ENCODE data around the gene MMP20. TPM values are rescaled to one million over a fixed set of nuclear protein-coding genes. Genes with fewer than 3 reads are reported as not detected.
A peak's percentile ranks its signal among the peaks of the same experiment; 100 is the strongest.

MMP20 gene
- total RNA-seq, 1 experiment from 2014 or later, result 0.30 TPM

- H4K20me1 ChIP-seq (ENCODE audit: insufficient read depth), result no peaks in the 10 kb centered on the region
- no peaks in the 10 kb centered on the region for H3K9me2 ChIP-seq (ENCODE audit: insufficient read depth)
- CTCF ChIA-PET, result interaction anchor here (0.7 kb wide), 1 partner anchor 11 kb away, joined by 6 read pairs; no protein-coding TSS in a partner anchor
- no peaks in the 10 kb centered on the region for H3K27me3 ChIP-seq (ENCODE audit: insufficient read depth, low read length)
- BruUV-seq (replicated peaks), result no TSS peak
- RAD21 ChIA-PET (ENCODE audit: low non-redundant PET in 1 of 2, low total read pairs in 2 of 2, uncharacterized antibody in 2 of 2, unreplicated experiment in 2 of 2), result interaction anchor here in 1 of 2 experiments (0.5 kb wide), 1 partner anchor 19 kb away, joined by 5 read pairs; no protein-coding TSS in a partner anchor
- peaks cover 0 to 13% of the 10 kb centered on the region in 2 experiments; a peak in 1 of 4 replicates for H3K36me3 ChIP-seq (ENCODE audit: control insufficient read depth in 1 of 2, insufficient read depth in 2 of 2, low read length in 2 of 2)
- intact Hi-C loops (cut with micrococcal nuclease), result no loop called here
- peak overlapping the region; percentile 32 for H2AFZ ChIP-seq (ENCODE audit: low read depth, low read length, poor library complexity, severe bottlenecking)
- peaks cover 13 to 44% of the 10 kb centered on the region in 2 experiments for H3K4me1 ChIP-seq (ENCODE audit: control insufficient read depth in 1 of 2, insufficient read depth in 2 of 2, low read length in 2 of 2)
- POLR2A ChIA-PET, result no interaction called here
- peak overlapping the region; percentile 72; the same call in 1 of the 2 replicates for H3K27ac ChIP-seq (ENCODE audit: low read depth, low read length)
- DNase-seq (ENCODE audit: low read depth, low spot score) (peak; percentile 74), ATAC-seq (peak; percentile 91)
- H3K4me2 ChIP-seq (ENCODE audit: low read length), result peak overlapping the region; percentile 64
- H3K4me3 ChIP-seq (replicated peaks in 1 of 2; ENCODE audit: low read depth in 1 of 2, low read length in 2 of 2), result peak overlapping the region in 1 of 2 experiments; percentile 22; a peak in 2 of 4 replicates
- H3K9me3 ChIP-seq (ENCODE audit: control insufficient read depth in 1 of 2, insufficient read depth in 1 of 2, low read depth in 1 of 2, low read length in 2 of 2), result peaks cover 3 to 7% of the 10 kb centered on the region in 2 experiments; a peak in 3 of 4 replicates
- no peaks in the 10 kb centered on the region for H3K79me2 ChIP-seq (ENCODE audit: insufficient read depth, low read length)
- peak overlapping the region; percentile 38 for H3K9ac ChIP-seq (ENCODE audit: low read length)
- TF ChIP-seq SIN3A (IDR thresholded peaks at IDR 0.05; ENCODE audit: low read depth), result peak; percentile 78
- no peak for TF ChIP-seq REST (IDR thresholded peaks at IDR 0.05; ENCODE audit: low read depth)
- TF ChIP-seq TCF7L2 (IDR thresholded peaks at IDR 0.05; ENCODE audit: borderline replicate concordance, extremely low read depth, insufficient read depth, insufficient read length), result peak; percentile 27
- TF ChIP-seq, protein P1, sequence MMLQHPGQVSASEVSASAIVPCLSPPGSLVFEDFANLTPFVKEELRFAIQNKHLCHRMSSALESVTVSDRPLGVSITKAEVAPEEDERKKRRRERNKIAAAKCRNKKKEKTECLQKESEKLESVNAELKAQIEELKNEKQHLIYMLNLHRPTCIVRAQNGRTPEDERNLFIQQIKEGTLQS (IDR thresholded peaks at IDR 0.05), result 0 out of 2 replicates have a peak, but pooled peaks have one; percentile 42
- TF ChIP-seq RAD21 (IDR thresholded peaks at IDR 0.05; ENCODE audit: low read depth), result peak; percentile 18; the same call in 1 of the 2 replicates
- TF ChIP-seq EGR1 (IDR thresholded peaks at IDR 0.05; ENCODE audit: low read depth), result no peak
- peak; percentile 97 for TF ChIP-seq JUND (IDR thresholded peaks at IDR 0.05)
- no peak for TF ChIP-seq EZH2 (IDR thresholded peaks at IDR 0.05)
- no peak for TF ChIP-seq ELF1 (IDR thresholded peaks at IDR 0.05; ENCODE audit: borderline replicate concordance, low read depth)
- TF ChIP-seq CBX3 (IDR thresholded peaks at IDR 0.05; ENCODE audit: low read depth), result peak; percentile 96
- TF ChIP-seq ZBTB33 (IDR thresholded peaks at IDR 0.05; ENCODE audit: extremely low read depth, insufficient replicate concordance, low read length), result no peak
- no peak for TF ChIP-seq ZNF274 (IDR thresholded peaks at IDR 0.05; ENCODE audit: low read depth, low read length)
- TF ChIP-seq EZH2phosphoT487 (IDR thresholded peaks at IDR 0.05; ENCODE audit: borderline replicate concordance), result no peak
- TF ChIP-seq ZFX (IDR thresholded peaks at IDR 0.05), result no peak
- no peak for TF ChIP-seq POLR2A (IDR thresholded peaks at IDR 0.05; ENCODE audit: borderline replicate concordance, extremely low read depth, insufficient read depth, insufficient read length)
- peak; percentile 74 for TF ChIP-seq CEBPB (IDR thresholded peaks at IDR 0.05; ENCODE audit: low read depth)
- TF ChIP-seq, protein P2, sequence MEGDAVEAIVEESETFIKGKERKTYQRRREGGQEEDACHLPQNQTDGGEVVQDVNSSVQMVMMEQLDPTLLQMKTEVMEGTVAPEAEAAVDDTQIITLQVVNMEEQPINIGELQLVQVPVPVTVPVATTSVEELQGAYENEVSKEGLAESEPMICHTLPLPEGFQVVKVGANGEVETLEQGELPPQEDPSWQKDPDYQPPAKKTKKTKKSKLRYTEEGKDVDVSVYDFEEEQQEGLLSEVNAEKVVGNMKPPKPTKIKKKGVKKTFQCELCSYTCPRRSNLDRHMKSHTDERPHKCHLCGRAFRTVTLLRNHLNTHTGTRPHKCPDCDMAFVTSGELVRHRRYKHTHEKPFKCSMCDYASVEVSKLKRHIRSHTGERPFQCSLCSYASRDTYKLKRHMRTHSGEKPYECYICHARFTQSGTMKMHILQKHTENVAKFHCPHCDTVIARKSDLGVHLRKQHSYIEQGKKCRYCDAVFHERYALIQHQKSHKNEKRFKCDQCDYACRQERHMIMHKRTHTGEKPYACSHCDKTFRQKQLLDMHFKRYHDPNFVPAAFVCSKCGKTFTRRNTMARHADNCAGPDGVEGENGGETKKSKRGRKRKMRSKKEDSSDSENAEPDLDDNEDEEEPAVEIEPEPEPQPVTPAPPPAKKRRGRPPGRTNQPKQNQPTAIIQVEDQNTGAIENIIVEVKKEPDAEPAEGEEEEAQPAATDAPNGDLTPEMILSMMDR (IDR thresholded peaks at IDR 0.05 in 2 of 3, conservative IDR thresholded peaks at IDR 0.05 in 1 of 3; ENCODE audit: borderline replicate concordance in 1 of 3, insufficient read depth in 1 of 3, low read depth in 2 of 3, low read length in 2 of 3), result no peak
- peak; percentile 51; the same call in 1 of the 2 replicates for TF ChIP-seq POLR2AphosphoS5 (IDR thresholded peaks at IDR 0.05; ENCODE audit: low read depth, low read length)
- peak; percentile 22 for TF ChIP-seq YY1 (IDR thresholded peaks at IDR 0.05; ENCODE audit: extremely low read depth, insufficient replicate concordance, low read depth, low read length)
- TF ChIP-seq FOSL1 (IDR thresholded peaks at IDR 0.05; ENCODE audit: low read depth), result peak; percentile 99
Observed at GRCh38 chr11:102564110-102564509, 61.0 kb downstream of the MMP20 start.
